ENCODE data around the gene BRSK2. TPM values are rescaled to one million over a fixed set of nuclear protein-coding genes. Genes with fewer than 3 reads are reported as not detected.
"Not testable (repeated sequence)": the region's sequence is repeated elsewhere in the genome, so short reads cannot be mapped to it uniquely, and the experiment has no call there.

BRSK2 gene
- total and polyA plus RNA-seq, 2 donors from 2014 or later: 0.43 to 1.2 TPM

DNA sequence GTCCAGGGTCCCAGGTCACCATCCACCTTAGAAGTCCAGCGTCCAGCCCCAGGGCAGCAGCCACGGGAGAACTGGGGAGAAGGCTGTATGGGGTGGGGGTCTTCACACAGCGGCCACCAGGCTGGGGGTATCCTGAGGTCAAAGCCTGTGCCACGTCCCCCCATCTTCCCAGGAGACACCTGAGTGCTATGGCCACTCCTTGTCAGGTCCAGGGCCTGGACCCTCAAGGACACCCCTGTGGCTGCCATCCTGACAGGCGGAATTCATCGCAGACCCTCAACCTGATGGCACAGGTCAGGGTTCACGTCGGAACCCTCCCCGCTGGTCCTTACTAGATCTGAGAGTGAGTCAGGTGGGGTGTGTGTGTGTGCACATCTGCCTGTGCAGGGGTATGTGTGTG lies 18.6 kb downstream of the BRSK2 start:
- no peak for DNase-seq
- no peaks in the 10 kb centered on the region for H3K27me3 ChIP-seq (ENCODE audit: control insufficient read depth, insufficient read depth, low read length)

DNA sequence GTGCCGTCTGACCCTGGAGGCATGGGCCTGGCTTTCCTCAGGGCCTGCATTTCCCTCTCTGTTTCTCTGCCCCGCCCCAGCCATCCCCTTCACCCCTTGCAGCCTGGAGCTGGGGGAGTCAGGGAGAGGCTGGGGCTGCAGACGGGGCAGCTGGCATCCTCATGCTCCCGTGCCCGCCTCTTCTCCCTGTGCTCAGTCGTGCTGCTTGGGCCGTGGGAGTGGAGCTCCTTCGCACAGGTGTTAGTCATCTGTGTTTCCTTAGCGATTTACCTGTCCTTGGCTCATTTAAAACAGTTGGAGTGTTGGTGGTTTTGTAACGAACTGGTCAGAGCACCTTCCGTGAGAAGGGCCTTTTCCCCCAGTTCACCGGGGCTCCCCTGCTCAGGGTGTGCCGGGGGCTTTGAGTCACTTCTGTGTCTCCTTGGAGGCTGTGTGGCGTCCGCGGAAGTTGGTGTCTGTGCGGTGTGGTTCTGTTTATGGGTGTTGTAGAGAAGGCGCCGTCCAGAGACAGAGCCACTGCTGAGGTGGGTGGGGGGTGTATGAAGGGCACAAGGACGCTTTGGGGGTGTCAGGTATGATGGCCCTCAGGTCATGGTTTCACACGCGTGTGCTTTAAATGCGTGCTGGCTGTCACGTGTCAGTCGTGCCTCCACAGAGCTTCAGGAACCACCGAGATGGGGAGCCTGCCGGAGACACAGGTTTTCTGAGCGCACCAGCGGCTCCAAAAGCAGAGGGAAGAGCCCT lies 19.5 kb downstream of the BRSK2 start:
- Histone ChIP-seq H3K9ac (ENCODE audit: low read length in 3 of 3) (no peak overlapping the region), H3K4me3 (ENCODE audit: low read length in 3 of 3) (no peak overlapping the region), H3K4me1 (ENCODE audit: control insufficient read depth in 2 of 3, insufficient read depth in 2 of 3, low read depth in 1 of 3, low read length in 3 of 3) (no peaks in the 10 kb centered on the region), H3K36me3 (ENCODE audit: control insufficient read depth in 2 of 3, insufficient read depth in 3 of 3, low read length in 3 of 3) (no peaks in the 10 kb centered on the region), H3K9me3 (ENCODE audit: control insufficient read depth in 2 of 3, insufficient read depth in 1 of 3, low read length in 3 of 3) (no peaks in the 10 kb centered on the region), H3K27ac (ENCODE audit: low read depth in 2 of 2, low read length in 2 of 2) (no peak overlapping the region), H3K27me3 (ENCODE audit: control insufficient read depth, insufficient read depth, low read length) (no peaks in the 10 kb centered on the region)
- FAIRE-seq: no peak
- intact Hi-C loops (cut with DNase I): no loop called here
- TF ChIP-seq, protein P1, sequence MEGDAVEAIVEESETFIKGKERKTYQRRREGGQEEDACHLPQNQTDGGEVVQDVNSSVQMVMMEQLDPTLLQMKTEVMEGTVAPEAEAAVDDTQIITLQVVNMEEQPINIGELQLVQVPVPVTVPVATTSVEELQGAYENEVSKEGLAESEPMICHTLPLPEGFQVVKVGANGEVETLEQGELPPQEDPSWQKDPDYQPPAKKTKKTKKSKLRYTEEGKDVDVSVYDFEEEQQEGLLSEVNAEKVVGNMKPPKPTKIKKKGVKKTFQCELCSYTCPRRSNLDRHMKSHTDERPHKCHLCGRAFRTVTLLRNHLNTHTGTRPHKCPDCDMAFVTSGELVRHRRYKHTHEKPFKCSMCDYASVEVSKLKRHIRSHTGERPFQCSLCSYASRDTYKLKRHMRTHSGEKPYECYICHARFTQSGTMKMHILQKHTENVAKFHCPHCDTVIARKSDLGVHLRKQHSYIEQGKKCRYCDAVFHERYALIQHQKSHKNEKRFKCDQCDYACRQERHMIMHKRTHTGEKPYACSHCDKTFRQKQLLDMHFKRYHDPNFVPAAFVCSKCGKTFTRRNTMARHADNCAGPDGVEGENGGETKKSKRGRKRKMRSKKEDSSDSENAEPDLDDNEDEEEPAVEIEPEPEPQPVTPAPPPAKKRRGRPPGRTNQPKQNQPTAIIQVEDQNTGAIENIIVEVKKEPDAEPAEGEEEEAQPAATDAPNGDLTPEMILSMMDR (IDR thresholded peaks at IDR 0.05; ENCODE audit: borderline replicate concordance, extremely low read depth, insufficient read depth): no peak
- DNase-seq: no peak

More for the DNA sequence above, 18.6 kb downstream of the BRSK2 start:
- no peak overlapping the region for H3K9ac ChIP-seq (ENCODE audit: low read length in 3 of 3)
- no peak for FAIRE-seq
- H3K27ac ChIP-seq (ENCODE audit: low read depth in 2 of 2, low read length in 2 of 2): no peak overlapping the region
- no peaks in the 10 kb centered on the region for H3K4me1 ChIP-seq (ENCODE audit: control insufficient read depth in 2 of 3, insufficient read depth in 2 of 3, low read depth in 1 of 3, low read length in 3 of 3)
- H3K36me3 ChIP-seq (ENCODE audit: control insufficient read depth in 2 of 3, insufficient read depth in 3 of 3, low read length in 3 of 3): no peaks in the 10 kb centered on the region
- H3K4me3 ChIP-seq (ENCODE audit: low read length in 3 of 3): no peak overlapping the region
- TF ChIP-seq, protein P1 (IDR thresholded peaks at IDR 0.05; ENCODE audit: borderline replicate concordance, extremely low read depth, insufficient read depth): no peak
- H3K9me3 ChIP-seq (ENCODE audit: control insufficient read depth in 2 of 3, insufficient read depth in 1 of 3, low read length in 3 of 3): no peaks in the 10 kb centered on the region
- intact Hi-C loops (cut with DNase I): no loop called here

DNA sequence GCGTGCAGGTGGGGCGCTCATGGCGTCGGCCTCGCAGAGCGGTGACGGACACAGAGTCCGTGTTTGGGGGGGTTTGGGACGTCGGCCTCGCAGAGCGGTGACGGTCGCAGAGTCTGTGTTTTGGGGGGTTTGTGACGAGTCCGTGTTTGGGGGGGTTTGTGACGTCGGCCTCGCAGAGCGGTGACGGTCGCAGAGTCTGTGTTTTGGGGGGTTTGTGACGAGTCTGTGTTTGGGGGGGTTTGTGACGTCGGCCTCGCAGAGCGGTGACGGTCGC lies 20.1 kb downstream of the BRSK2 start:
- H3K27me3 ChIP-seq (ENCODE audit: control insufficient read depth, insufficient read depth, low read length); FAIRE-seq; H3K4me1 ChIP-seq (ENCODE audit: control insufficient read depth in 2 of 3, insufficient read depth in 2 of 3, low read depth in 1 of 3, low read length in 3 of 3); intact Hi-C loops (cut with DNase I); H3K4me3 ChIP-seq (ENCODE audit: low read length in 3 of 3); H3K9ac ChIP-seq (ENCODE audit: low read length in 3 of 3); H3K27ac ChIP-seq (ENCODE audit: low read depth in 2 of 2, low read length in 2 of 2); H3K9me3 ChIP-seq (ENCODE audit: control insufficient read depth in 2 of 3, insufficient read depth in 1 of 3, low read length in 3 of 3); H3K36me3 ChIP-seq (ENCODE audit: control insufficient read depth in 2 of 3, insufficient read depth in 3 of 3, low read length in 3 of 3); DNase-seq: not testable (repeated sequence)

DNA sequence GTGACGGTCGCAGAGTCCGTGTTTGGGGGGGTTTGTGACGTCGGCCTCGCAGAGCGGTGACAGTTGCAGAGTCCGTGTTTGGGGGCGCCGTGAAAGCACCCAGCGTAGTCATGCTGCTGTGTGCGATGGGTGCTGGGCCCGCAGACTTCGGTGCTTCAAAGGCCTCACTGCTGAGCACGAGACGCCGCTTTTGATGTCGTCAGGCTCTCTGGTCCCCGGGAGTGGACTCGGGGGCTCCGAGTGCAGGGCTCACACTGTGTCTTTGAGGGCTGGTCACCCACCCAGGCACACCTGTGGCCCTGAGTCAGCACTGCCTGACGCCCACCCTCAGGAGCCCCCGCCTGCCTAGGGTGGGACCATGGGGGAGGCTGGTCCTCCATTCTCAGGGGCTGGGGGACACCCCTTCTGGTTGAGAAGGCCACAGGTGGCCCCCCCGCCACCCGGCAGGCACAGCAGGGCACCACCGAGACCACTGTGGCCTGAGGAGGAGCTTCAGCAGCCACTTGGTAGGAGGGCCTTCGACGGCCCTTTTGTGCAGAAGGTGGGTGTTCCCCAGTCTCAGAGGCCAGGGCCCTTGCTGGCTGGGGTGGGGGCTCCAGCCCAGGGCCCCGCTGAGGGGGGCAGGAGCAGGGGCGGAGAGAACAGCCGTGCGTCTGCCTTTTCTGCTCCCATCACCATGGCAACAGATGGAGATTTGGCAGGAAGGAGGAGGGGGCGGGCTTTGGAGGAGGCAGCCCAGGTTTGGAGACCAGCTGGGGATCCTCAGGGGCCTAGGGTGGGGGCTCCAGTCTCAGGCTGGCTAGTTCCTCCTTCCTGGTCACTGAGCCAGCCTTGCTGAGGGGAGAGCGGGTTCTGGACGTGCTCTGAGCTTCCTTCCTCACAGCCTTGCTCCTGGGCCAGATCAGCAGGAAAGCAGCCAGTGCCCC lies 20.9 kb downstream of the BRSK2 start:
- no peaks in the 10 kb centered on the region for H3K36me3 ChIP-seq (ENCODE audit: control insufficient read depth in 2 of 3, insufficient read depth in 3 of 3, low read length in 3 of 3)
- TF ChIP-seq, protein P1 (IDR thresholded peaks at IDR 0.05; ENCODE audit: borderline replicate concordance, extremely low read depth, insufficient read depth): no peak
- no peak overlapping the region for H3K27ac ChIP-seq (ENCODE audit: low read depth in 2 of 2, low read length in 2 of 2)
- intact Hi-C loops (cut with DNase I): no loop called here
- FAIRE-seq (no peak), DNase-seq (peak in 3 of 5 donors; percentile 59 to 94 (median 68))
- H3K9ac ChIP-seq (ENCODE audit: low read length in 3 of 3): no peak overlapping the region
- H3K4me3 ChIP-seq (ENCODE audit: low read length in 3 of 3): no peak overlapping the region
- no peaks in the 10 kb centered on the region for H3K9me3 ChIP-seq (ENCODE audit: control insufficient read depth in 2 of 3, insufficient read depth in 1 of 3, low read length in 3 of 3)
- H3K4me1 ChIP-seq (ENCODE audit: control insufficient read depth in 2 of 3, insufficient read depth in 2 of 3, low read depth in 1 of 3, low read length in 3 of 3): no peaks in the 10 kb centered on the region
- H3K27me3 ChIP-seq (ENCODE audit: control insufficient read depth, insufficient read depth, low read length): no peaks in the 10 kb centered on the region
